H1 (cell line): ENCODE results near the gene COL10A1. TPM values are rescaled to one million over a fixed set of nuclear protein-coding genes. Genes with fewer than 3 reads are reported as not detected.

ENCODE experiments used
- BCL11A ChIP-seq, 2 experiments: IDR thresholded peaks; one replicate each; pipeline ENCODE4 v1.6.1; 2011; ENCODE audit warnings: low read depth in 2 of 2, low read length in 2 of 2, mild to moderate bottlenecking in 2 of 2
- CEBPB ChIP-seq: IDR thresholded peaks from 2 replicates; pipeline ENCODE4 v1.6.1; 2012; ENCODE audit warnings: low read depth, low read length
- KDM5A ChIP-seq: fragments of 200-600 bp; IDR thresholded peaks from 2 replicates; pipeline ENCODE4 v1.7.1; 2012; ENCODE audit warnings: mild to moderate bottlenecking, low read length, inconsistent platforms, mixed read lengths
- SUZ12 ChIP-seq: fragments of 200-600 bp; sonication (generic); IDR thresholded peaks from 2 replicates; pipeline ENCODE4 v1.6.1; 2012; ENCODE audit warnings: mild to moderate bottlenecking, inconsistent platforms, low read length, moderate library complexity, mixed read lengths
- polyA plus RNA-seq, 7 experiments: library from polyadenylated mRNA; depleted of rRNA in 3 of 7; stranded (reverse) in 5 of 7; unstranded in 2 of 7; fragments of >200 nt in 5 of 7; fragments of 200-250 nt in 2 of 7; gene quantifications; 1 replicate in 5 of 7; 2 replicates in 1 of 7; 4 replicates in 1 of 7; pipeline versions ENCODE4 v1.2.1 to v1.2.3, GENCODE V29; 2011 to 2013; ENCODE audit warnings: missing spikeins in 2 of 7, mixed read lengths in 2 of 7
- total RNA-seq: library from RNA; stranded (reverse); fragmentation: NEBNext Ultra II Directional; extraction: Animal tissue kit (Norgen Biotek cat#: 25700); gene quantifications from 2 replicates; pipeline ENCODE4 v1.2.1, GENCODE V29; 2021

The COL10A1 gene
- total and polyA plus RNA-seq, 2 of the 8 experiments (the other 6 are each of a cell fraction or from before 2014, with no cell fraction given) = not detected

- no peak for TF ChIP-seq KDM5A
- TF ChIP-seq BCL11A (IDR thresholded peaks at IDR 0.05; ENCODE audit: low read depth in 2 of 2, low read length in 2 of 2) = no peak
- TF ChIP-seq CEBPB = no peak
- TF ChIP-seq SUZ12 = no peak
Measured at GRCh38 chr6:116115781-116116180, 10.2 kb downstream of the COL10A1 start (continued).
